ENCODE data around the gene TC2N.

- TF ChIP-seq SRF (IDR thresholded peaks at IDR 0.05; ENCODE audit: low read depth) = no peak
- TF ChIP-seq CTCF (IDR thresholded peaks at IDR 0.05 in 2 of 3, conservative IDR thresholded peaks at IDR 0.05 in 1 of 3; ENCODE audit: borderline replicate concordance in 1 of 3, insufficient read depth in 1 of 3, low read depth in 2 of 3, low read length in 2 of 3) = no peak
- TF ChIP-seq TCF7L2 (IDR thresholded peaks at IDR 0.05; ENCODE audit: borderline replicate concordance, extremely low read depth, insufficient read depth, insufficient read length) = no peak
- no peak for TF ChIP-seq JUND (IDR thresholded peaks at IDR 0.05)
- no peak for TF ChIP-seq MAX (IDR thresholded peaks at IDR 0.05)
- TF ChIP-seq EZH2 (IDR thresholded peaks at IDR 0.05) = no peak
- TF ChIP-seq POLR2AphosphoS5 (IDR thresholded peaks at IDR 0.05; ENCODE audit: low read depth, low read length) = no peak
- TF ChIP-seq ATF3 (IDR thresholded peaks at IDR 0.05) = no peak
- no peak for TF ChIP-seq POLR2A (IDR thresholded peaks at IDR 0.05; ENCODE audit: borderline replicate concordance, extremely low read depth, insufficient read depth, insufficient read length)
- TF ChIP-seq CEBPB (IDR thresholded peaks at IDR 0.05; ENCODE audit: low read depth) = no peak
- TF ChIP-seq RAD21 (IDR thresholded peaks at IDR 0.05; ENCODE audit: low read depth) = no peak
These were observed 26.3 kb downstream of the TC2N start for GRCh38 chr14:91841065-91841464.
